ENCODE results near the gene RBM4B. TPM values are rescaled to one million over a fixed set of nuclear protein-coding genes. Genes with fewer than 3 reads are reported as not detected.

RBM4B gene
- total and polyA plus RNA-seq, 2 of the 13 experiments (the other 11 are each of a cell fraction or from before 2014, with no cell fraction given) = 25.8 to 32.4 TPM

DNA sequence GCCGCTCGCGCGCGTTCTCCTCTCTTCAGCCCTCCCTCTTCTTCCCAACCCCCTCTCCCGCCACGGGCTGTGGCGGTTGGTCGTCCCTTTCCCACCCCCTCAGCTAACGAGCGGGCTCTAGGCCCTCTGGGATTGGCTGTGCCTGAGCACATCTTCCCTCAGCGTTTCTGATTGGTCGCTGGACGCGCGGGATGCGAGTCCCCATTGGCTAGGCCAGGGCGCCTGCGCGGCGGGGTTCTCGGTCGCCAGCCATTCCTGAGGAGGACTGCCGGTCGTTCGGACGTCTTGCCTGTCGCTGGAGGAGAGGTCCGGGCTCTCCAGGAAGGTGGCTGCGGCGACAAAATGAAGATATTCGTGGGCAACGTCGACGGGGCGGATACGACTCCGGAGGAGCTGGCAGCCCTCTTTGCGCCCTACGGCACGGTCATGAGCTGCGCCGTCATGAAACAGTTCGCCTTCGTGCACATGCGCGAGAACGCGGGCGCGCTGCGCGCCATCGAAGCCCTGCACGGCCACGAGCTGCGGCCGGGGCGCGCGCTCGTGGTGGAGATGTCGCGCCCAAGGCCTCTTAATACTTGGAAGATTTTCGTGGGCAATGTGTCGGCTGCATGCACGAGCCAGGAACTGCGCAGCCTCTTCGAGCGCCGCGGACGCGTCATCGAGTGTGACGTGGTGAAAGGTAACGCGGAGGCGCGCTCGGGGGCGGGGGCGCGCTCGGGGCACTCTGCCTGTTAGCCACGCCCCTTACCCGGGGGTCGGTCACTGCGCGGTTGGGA, 61.1 kb downstream of the RBM4B start, which contains the start of gene RBM14 (continued):
- TF ChIP-seq ZBTB4 (CRISPR knock-in tag; IDR thresholded peaks at IDR 0.05; ENCODE audit: borderline replicate concordance) (peak; percentile 49; the same call in 1 of the 2 replicates), ZNF800 (CRISPR knock-in tag; IDR thresholded peaks at IDR 0.05) (peak; percentile 56; the same call in 1 of the 2 replicates), ZNF891 (CRISPR knock-in tag; IDR thresholded peaks at IDR 0.05) (0 out of 2 replicates have a peak, but pooled peaks have one; percentile 7), ZNF292 (CRISPR knock-in tag; IDR thresholded peaks at IDR 0.05; ENCODE audit: borderline replicate concordance, low read depth) (no peak), SRY (CRISPR knock-in tag; IDR thresholded peaks at IDR 0.05) (peak; percentile 19; the same call in 1 of the 2 replicates), ZNF350 (CRISPR knock-in tag; IDR thresholded peaks at IDR 0.05; ENCODE audit: borderline replicate concordance, low read depth) (peak; percentile 88), CHD2 (IDR thresholded peaks at IDR 0.05; ENCODE audit: low read depth, low read length) (peak; percentile 69), DPF2 (CRISPR knock-in tag; IDR thresholded peaks at IDR 0.05; ENCODE audit: borderline replicate concordance, low read depth) (no peak), MTA1 (CRISPR knock-in tag; IDR thresholded peaks at IDR 0.05; ENCODE audit: borderline replicate concordance) (peak; percentile 72; the same call in 1 of the 2 replicates), KAT8 (CRISPR knock-in tag; IDR thresholded peaks at IDR 0.05) (peak; percentile 86), XBP1 (CRISPR knock-in tag; IDR thresholded peaks at IDR 0.05) (peak; percentile 58; the same call in 1 of the 2 replicates), NFRKB (IDR thresholded peaks at IDR 0.05) (no peak), AGO1 (IDR thresholded peaks at IDR 0.05; ENCODE audit: low read depth, low read length, poor library complexity, severe bottlenecking) (peak; percentile 89), ZBTB3 (CRISPR knock-in tag; IDR thresholded peaks at IDR 0.05; ENCODE audit: borderline replicate concordance, low read depth) (peak; percentile 92), TMF1 (CRISPR knock-in tag; IDR thresholded peaks at IDR 0.05; ENCODE audit: low read depth) (peak; percentile 89; the same call in 1 of the 2 replicates), ATF3 (CRISPR knock-in tag; IDR thresholded peaks at IDR 0.05) (no peak), ZNF101 (CRISPR knock-in tag; IDR thresholded peaks at IDR 0.05; ENCODE audit: borderline replicate concordance, low read depth) (peak; percentile 59; the same call in 1 of the 2 replicates), ISL2 (CRISPR knock-in tag; IDR thresholded peaks at IDR 0.05) (peak; percentile 65; the same call in 1 of the 2 replicates), GLI4 (CRISPR knock-in tag; IDR thresholded peaks at IDR 0.05; ENCODE audit: borderline replicate concordance) (peak; percentile 27; the same call in 1 of the 2 replicates), ZNF746 (CRISPR knock-in tag; IDR thresholded peaks at IDR 0.05) (0 out of 2 replicates have a peak, but pooled peaks have one; percentile 55), ZNF430 (CRISPR knock-in tag; IDR thresholded peaks at IDR 0.05) (0 out of 2 replicates have a peak, but pooled peaks have one; percentile 40)
- TF ChIP-seq, protein P1, sequence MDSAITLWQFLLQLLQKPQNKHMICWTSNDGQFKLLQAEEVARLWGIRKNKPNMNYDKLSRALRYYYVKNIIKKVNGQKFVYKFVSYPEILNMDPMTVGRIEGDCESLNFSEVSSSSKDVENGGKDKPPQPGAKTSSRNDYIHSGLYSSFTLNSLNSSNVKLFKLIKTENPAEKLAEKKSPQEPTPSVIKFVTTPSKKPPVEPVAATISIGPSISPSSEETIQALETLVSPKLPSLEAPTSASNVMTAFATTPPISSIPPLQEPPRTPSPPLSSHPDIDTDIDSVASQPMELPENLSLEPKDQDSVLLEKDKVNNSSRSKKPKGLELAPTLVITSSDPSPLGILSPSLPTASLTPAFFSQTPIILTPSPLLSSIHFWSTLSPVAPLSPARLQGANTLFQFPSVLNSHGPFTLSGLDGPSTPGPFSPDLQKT (CRISPR knock-in tag; IDR thresholded peaks at IDR 0.05; ENCODE audit: borderline replicate concordance) = peak; percentile 46; the same call in 1 of the 2 replicates

Data from HepG2 (cell line).